Upper lobe of right lung (tissue), 1 donor: ENCODE results near the gene ABHD2. TPM values are rescaled to one million over a fixed set of nuclear protein-coding genes. Genes with fewer than 3 reads are reported as not detected.
A peak's percentile ranks its signal among the peaks of the same experiment; 100 is the strongest.

ENCODE experiments used
- ATAC-seq: fragments of 200-7000 bp; cut with Tn5 transposase; one replicate; pipeline ENCODE4 v1.9.1; 2020; ENCODE audit warnings: mild to moderate bottlenecking, moderate library complexity
- DNase-seq: peaks from one replicate; pipeline ENCODE4 v3.0.0-alpha.2; 2020
- H3K27ac ChIP-seq: fragments of 200-600 bp; one replicate; pipeline ENCODE4 v1.8.0; 2022
- H3K27me3 ChIP-seq: fragments of 200-600 bp; one replicate; pipeline ENCODE4 v1.8.0; 2022; ENCODE audit warnings: mild to moderate bottlenecking
- H3K36me3 ChIP-seq: fragments of 200-600 bp; one replicate; pipeline ENCODE4 v1.8.0; 2022
- H3K4me1 ChIP-seq: fragments of 200-600 bp; one replicate; pipeline ENCODE4 v1.8.0; 2022
- H3K4me3 ChIP-seq: fragments of 200-600 bp; one replicate; pipeline ENCODE4 v1.8.0; 2022; ENCODE audit warnings: mild to moderate bottlenecking
- H3K9me3 ChIP-seq: fragments of 200-600 bp; one replicate; pipeline ENCODE4 v1.8.0; 2022
- CTCF ChIP-seq: fragments of 200-600 bp; IDR thresholded peaks from one replicate; pipeline ENCODE4 v1.8.0; 2022; ENCODE audit warnings: antibody characterized with exemption
- intact Hi-C: fragments of 100-400 bp; cut with DNase I; formaldehyde crosslinking; loops from one replicate; pipeline ENCODE4 v1.11.0; 2022
- total RNA-seq: library from RNA; stranded (reverse); fragmentation: NEBNext Ultra II Directional; extraction: Animal tissue kit (Norgen Biotek cat#: 25700); gene quantifications from one replicate; pipeline ENCODE4 v1.2.1, GENCODE V29; 2021
- donor health status: DM: no; HTN: yes; CAD: no; lungs with severe emphysema.

The ABHD2 gene
- total RNA-seq, 1 donor from 2014 or later: 182 TPM

DNA sequence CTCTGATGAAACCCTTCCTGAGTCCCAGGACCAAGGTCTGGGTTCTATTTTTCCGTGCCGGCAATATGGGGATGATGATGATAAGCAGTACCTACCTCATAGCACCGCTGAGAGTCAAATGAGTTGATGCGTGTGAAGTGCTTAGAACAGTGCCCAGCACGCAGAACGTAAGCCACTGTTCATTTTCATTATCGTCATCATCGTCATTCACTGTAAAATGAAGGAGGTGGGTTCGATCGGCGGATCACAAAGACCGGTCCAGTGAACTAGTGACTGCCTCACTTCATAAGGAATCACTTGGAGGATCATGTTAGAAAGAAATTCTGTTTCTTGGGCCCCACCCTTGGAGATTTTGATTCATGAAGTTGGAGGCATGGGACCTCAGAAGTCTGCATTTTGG, 88.9 kb downstream of the ABHD2 start:
- TF ChIP-seq CTCF: no peak
- intact Hi-C loops: loop anchor here (10.0 kb wide), 1 partner anchor 282 kb away; the partner anchor contains the start of gene HAPLN3
- peaks cover 70% of the 10 kb centered on the region for H3K36me3 ChIP-seq
- peaks cover 4% of the 10 kb centered on the region for H3K4me1 ChIP-seq
- ATAC-seq (no peak), DNase-seq (no peak)
- no peak overlapping the region for H3K4me3 ChIP-seq
- no peaks in the 10 kb centered on the region for H3K27me3 ChIP-seq
- no peaks in the 10 kb centered on the region for H3K9me3 ChIP-seq
- H3K27ac ChIP-seq: no peak overlapping the region

- Histone ChIP-seq H3K27me3 (no peaks in the 10 kb centered on the region), H3K36me3 (peaks cover 70% of the 10 kb centered on the region), H3K4me1 (peaks cover 4% of the 10 kb centered on the region), H3K9me3 (no peaks in the 10 kb centered on the region), H3K27ac (no peak overlapping the region), H3K4me3 (no peak overlapping the region)
- ATAC-seq (peak; percentile 68), DNase-seq (no peak)
- TF ChIP-seq CTCF: peak; percentile 77
- intact Hi-C loops: loop anchor here (10.0 kb wide), 1 partner anchor 283 kb away; the partner anchor contains the start of gene HAPLN3
These were observed 89.5 kb downstream of the ABHD2 start for GRCh38 chr15:89177633-89178306.

GRCh38 chr15:89178307-89178977, 90.2 kb downstream of the ABHD2 start:
- DNase-seq (no peak), ATAC-seq (no peak)
- peaks cover 4% of the 10 kb centered on the region for H3K4me1 ChIP-seq
- no peak for TF ChIP-seq CTCF
- intact Hi-C loops: loop anchor here (10.0 kb wide), 1 partner anchor 284 kb away; the partner anchor contains the start of gene HAPLN3
- peaks cover 74% of the 10 kb centered on the region for H3K36me3 ChIP-seq
- no peak overlapping the region for H3K27ac ChIP-seq
- H3K9me3 ChIP-seq: no peaks in the 10 kb centered on the region
- no peaks in the 10 kb centered on the region for H3K27me3 ChIP-seq
- H3K4me3 ChIP-seq: no peak overlapping the region

GRCh38 chr15:89179966-89180875, 92.0 kb downstream of the ABHD2 start:
- H3K9me3 ChIP-seq: no peaks in the 10 kb centered on the region
- DNase-seq (no peak), ATAC-seq (no peak)
- no peak overlapping the region for H3K27ac ChIP-seq
- no peaks in the 10 kb centered on the region for H3K27me3 ChIP-seq
- no peak for TF ChIP-seq CTCF
- H3K4me1 ChIP-seq: peaks cover 4% of the 10 kb centered on the region
- intact Hi-C loops: loop anchor here (10.0 kb wide), 1 partner anchor 285 kb away; the partner anchor contains the start of gene HAPLN3
- H3K4me3 ChIP-seq: no peak overlapping the region
- H3K36me3 ChIP-seq: peaks cover 83% of the 10 kb centered on the region

GRCh38 chr15:89184357-89184756, 96.1 kb downstream of the ABHD2 start:
- TF ChIP-seq CTCF: no peak
- Histone ChIP-seq H3K9me3 (no peaks in the 10 kb centered on the region), H3K36me3 (peaks cover 83% of the 10 kb centered on the region), H3K27ac (no peak overlapping the region), H3K4me1 (no peaks in the 10 kb centered on the region), H3K27me3 (no peaks in the 10 kb centered on the region), H3K4me3 (no peak overlapping the region)
- intact Hi-C loops: no loop called here
- ATAC-seq: peak; percentile 7
- DNase-seq: no peak
